Muscle layer of colon (tissue), 2 donors: ENCODE data around the gene DOP1A.

Experiments
- H3K27ac ChIP-seq: one replicate; pipeline ENCODE4 v1.7.0; 2013; ENCODE audit warnings: low read depth, mild to moderate bottlenecking, low read length, moderate library complexity
- H3K27me3 ChIP-seq, 2 donors: one replicate each; pipeline ENCODE4 v1.7.0; 2013; ENCODE audit warnings: low read length in 2 of 2, mild to moderate bottlenecking in 2 of 2; ENCODE audit not compliant: insufficient read depth in 2 of 2, control insufficient read depth in 1 of 2
- H3K36me3 ChIP-seq: one replicate; pipeline ENCODE4 v1.7.0; 2013; ENCODE audit warnings: mild to moderate bottlenecking, low read length; ENCODE audit not compliant: insufficient read depth
- H3K4me1 ChIP-seq: one replicate; pipeline ENCODE4 v1.7.0; 2013; ENCODE audit warnings: mild to moderate bottlenecking, low read length; ENCODE audit not compliant: insufficient read depth
- H3K4me3 ChIP-seq, 2 donors: one replicate each; pipeline ENCODE4 v1.7.0; 2013; ENCODE audit warnings: low read length in 2 of 2, low read depth in 1 of 2, mild to moderate bottlenecking in 1 of 2, moderate library complexity in 1 of 2
- H3K9ac ChIP-seq: one replicate; pipeline ENCODE4 v1.7.0; 2013; ENCODE audit warnings: low read length
- H3K9me3 ChIP-seq: one replicate; pipeline ENCODE4 v1.7.0; 2013; ENCODE audit warnings: mild to moderate bottlenecking, low read length
- donor health status: abdominal sarcoma.
- donor health status: Adenocarcinoma of cecum.

The DOP1A gene, protein sequence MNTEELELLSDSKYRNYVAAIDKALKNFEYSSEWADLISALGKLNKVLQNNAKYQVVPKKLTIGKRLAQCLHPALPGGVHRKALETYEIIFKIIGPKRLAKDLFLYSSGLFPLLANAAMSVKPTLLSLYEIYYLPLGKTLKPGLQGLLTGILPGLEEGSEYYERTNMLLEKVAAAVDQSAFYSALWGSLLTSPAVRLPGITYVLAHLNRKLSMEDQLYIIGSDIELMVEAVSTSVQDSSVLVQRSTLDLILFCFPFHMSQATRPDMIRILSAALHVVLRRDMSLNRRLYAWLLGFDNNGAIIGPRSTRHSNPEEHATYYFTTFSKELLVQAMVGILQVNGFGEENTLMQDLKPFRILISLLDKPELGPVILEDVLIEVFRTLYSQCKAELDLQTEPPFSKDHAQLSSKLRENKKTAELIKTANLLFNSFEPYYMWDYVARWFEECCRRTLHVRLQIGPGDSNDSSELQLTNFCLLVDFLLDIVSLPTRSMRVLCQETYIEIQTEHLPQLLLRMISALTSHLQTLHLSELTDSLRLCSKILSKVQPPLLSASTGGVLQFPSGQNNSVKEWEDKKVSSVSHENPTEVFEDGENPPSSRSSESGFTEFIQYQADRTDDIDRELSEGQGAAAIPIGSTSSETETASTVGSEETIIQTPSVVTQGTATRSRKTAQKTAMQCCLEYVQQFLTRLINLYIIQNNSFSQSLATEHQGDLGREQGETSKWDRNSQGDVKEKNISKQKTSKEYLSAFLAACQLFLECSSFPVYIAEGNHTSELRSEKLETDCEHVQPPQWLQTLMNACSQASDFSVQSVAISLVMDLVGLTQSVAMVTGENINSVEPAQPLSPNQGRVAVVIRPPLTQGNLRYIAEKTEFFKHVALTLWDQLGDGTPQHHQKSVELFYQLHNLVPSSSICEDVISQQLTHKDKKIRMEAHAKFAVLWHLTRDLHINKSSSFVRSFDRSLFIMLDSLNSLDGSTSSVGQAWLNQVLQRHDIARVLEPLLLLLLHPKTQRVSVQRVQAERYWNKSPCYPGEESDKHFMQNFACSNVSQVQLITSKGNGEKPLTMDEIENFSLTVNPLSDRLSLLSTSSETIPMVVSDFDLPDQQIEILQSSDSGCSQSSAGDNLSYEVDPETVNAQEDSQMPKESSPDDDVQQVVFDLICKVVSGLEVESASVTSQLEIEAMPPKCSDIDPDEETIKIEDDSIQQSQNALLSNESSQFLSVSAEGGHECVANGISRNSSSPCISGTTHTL (N-terminal part only)

GRCh38 chr6:83067448-83068439 is at the start of gene DOP1A:
Gene DOP1A, plus strand, starts transcription at chr6:83067671. Its CDS starts 29,307 bp downstream, at chr6:83096978.
- Histone ChIP-seq H3K36me3 (no peaks in the 10 kb centered on the region), H3K9me3 (no peaks in the 10 kb centered on the region), H3K27me3 (no peaks in the 10 kb centered on the region), H3K4me3 (peak within 1 kb of the TSS; percentile 79 to 90), H3K9ac (peak within 1 kb of the TSS; percentile 63), H3K4me1 (peaks cover 24% of the 10 kb centered on the region), H3K27ac (peak within 1 kb of the TSS; percentile 82)

- H3K27ac ChIP-seq: no peak overlapping the region
- H3K9ac ChIP-seq: no peak overlapping the region
- no peaks in the 10 kb centered on the region for H3K4me1 ChIP-seq
- no peaks in the 10 kb centered on the region for H3K9me3 ChIP-seq
- H3K27me3 ChIP-seq: no peaks in the 10 kb centered on the region
- peaks cover 3% of the 10 kb centered on the region for H3K36me3 ChIP-seq
- no peak overlapping the region for H3K4me3 ChIP-seq
Measured at GRCh38 chr6:83019741-83020140, 47.7 kb upstream of the DOP1A start.

DNA sequence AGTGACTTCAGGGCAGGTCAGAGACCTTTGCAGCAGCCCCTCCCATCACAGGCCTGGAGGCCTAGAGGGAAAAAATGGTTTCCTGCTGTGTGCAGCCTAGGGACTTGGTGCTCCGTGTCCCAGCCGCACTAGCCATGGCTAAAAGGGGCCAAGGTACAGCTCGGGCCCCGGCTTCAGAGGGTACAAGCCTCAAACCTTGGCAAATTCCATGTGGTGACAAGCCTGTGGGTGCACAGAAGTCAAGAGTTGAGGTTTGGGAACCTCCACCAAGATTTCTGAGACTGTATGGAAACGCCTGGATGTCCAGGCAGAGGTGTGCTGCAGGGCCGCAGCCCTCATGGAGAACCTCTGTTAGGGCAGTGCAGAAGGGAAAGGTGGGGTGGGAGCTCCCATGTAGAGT is 35.8 kb upstream of the DOP1A start:
- Histone ChIP-seq H3K4me3 (no peak overlapping the region), H3K4me1 (no peaks in the 10 kb centered on the region), H3K27ac (no peak overlapping the region), H3K9ac (no peak overlapping the region), H3K9me3 (no peaks in the 10 kb centered on the region), H3K36me3 (no peaks in the 10 kb centered on the region), H3K27me3 (no peaks in the 10 kb centered on the region)

DNA sequence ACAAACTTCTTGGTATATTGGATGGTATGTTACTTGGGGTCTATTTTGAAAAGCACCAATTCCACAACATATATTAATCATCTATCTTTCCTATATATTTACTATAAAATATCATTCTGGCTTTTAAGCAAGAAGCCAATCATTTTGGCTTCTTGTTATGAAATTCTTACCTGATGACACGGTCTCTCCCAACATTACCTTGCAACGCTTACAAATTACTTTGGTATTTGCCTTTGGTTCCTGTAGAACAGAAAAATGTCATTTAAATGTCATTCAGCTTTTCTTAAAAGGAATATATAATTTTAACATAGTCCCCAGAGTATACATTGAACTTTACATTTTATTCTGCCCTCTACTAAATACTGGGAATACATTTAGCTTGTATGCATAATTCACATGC is 29.2 kb upstream of the DOP1A start:
- Histone ChIP-seq H3K4me1 (no peaks in the 10 kb centered on the region), H3K9ac (no peak overlapping the region), H3K9me3 (no peaks in the 10 kb centered on the region), H3K36me3 (no peaks in the 10 kb centered on the region), H3K27ac (no peak overlapping the region), H3K27me3 (no peaks in the 10 kb centered on the region), H3K4me3 (no peak overlapping the region)

GRCh38 chr6:83042467-83043053 is 24.9 kb upstream of the DOP1A start:
- Histone ChIP-seq H3K4me3 (no peak overlapping the region), H3K4me1 (no peaks in the 10 kb centered on the region), H3K36me3 (no peaks in the 10 kb centered on the region), H3K27ac (no peak overlapping the region), H3K9me3 (no peaks in the 10 kb centered on the region), H3K9ac (no peak overlapping the region), H3K27me3 (no peaks in the 10 kb centered on the region)

DNA sequence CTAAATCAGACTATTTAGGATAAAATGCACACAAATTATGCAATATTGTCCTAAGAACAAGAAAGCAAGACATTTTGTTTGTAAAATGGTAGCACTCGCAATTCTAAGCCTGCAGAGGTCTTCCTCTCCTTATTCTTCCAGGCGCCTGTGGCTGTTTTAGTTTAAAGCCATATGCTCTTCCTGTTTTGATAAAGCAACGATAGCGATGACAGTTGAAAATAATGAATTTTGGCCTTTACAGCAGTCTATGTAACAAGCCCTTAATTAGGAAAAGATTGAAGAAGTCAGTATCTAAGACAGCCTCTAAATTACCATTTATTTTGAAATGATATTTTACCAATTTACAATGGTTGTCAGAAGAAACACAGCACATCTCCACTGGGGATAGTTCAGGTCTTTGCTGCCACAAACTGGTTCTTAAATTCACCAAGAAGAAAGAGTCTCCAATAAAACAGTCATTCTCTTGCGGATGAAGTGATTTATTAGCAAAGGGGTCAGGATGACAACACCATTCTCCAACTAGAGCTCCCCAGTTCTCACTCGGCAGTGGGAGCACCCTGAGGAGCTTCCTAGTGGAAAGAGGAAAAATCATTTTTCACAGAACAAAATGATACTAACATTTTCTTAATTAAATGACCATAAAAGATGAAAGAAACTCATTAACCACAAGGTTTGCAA is 23.2 kb upstream of the DOP1A start:
- no peaks in the 10 kb centered on the region for H3K27me3 ChIP-seq
- H3K36me3 ChIP-seq: no peaks in the 10 kb centered on the region
- H3K4me3 ChIP-seq: no peak overlapping the region
- no peak overlapping the region for H3K9ac ChIP-seq
- no peaks in the 10 kb centered on the region for H3K4me1 ChIP-seq
- H3K27ac ChIP-seq: no peak overlapping the region
- no peaks in the 10 kb centered on the region for H3K9me3 ChIP-seq

DNA sequence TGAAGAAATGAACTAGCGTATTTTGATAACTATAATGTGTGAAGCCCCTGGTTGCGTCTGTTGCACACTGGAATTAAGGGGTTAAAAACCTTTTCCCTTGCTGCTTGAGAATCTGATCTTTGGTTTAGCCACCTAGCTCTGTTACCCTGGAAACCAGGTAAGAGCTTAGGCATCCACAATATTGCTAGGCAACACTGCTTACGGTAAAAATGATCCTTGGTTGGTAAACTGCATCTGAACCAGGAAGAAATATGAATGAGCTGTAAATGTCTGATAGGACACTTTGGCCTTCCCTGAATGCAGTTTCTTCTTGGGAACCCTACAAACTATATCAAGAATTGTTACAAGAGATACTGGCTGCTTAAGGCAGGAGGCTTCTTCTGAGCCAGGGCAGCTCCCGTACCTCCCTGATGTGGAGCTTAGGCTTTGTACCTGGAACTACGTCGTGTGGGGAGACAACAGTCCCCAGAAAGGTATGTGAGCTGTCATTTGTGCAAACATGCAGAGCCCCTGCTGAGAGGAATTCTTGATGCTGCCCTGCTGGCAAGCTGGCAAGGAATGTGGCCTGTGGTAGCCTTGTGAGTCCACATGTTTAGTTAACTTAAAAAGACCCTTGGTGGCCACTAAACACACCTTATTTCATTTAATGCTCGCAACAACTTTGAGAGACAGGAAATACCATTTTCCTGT is 20.3 kb upstream of the DOP1A start:
- Histone ChIP-seq H3K9ac (no peak overlapping the region), H3K4me3 (no peak overlapping the region), H3K9me3 (no peaks in the 10 kb centered on the region), H3K4me1 (no peaks in the 10 kb centered on the region), H3K36me3 (no peaks in the 10 kb centered on the region), H3K27ac (no peak overlapping the region), H3K27me3 (no peaks in the 10 kb centered on the region)

GRCh38 chr6:83051377-83052172 is 15.9 kb upstream of the DOP1A start:
- Histone ChIP-seq H3K9ac (no peak overlapping the region), H3K27me3 (no peaks in the 10 kb centered on the region), H3K4me1 (no peaks in the 10 kb centered on the region), H3K27ac (no peak overlapping the region), H3K36me3 (no peaks in the 10 kb centered on the region), H3K9me3 (no peaks in the 10 kb centered on the region), H3K4me3 (no peak overlapping the region)

- Histone ChIP-seq H3K4me3 (no peak overlapping the region), H3K9me3 (no peaks in the 10 kb centered on the region), H3K27me3 (no peaks in the 10 kb centered on the region), H3K36me3 (no peaks in the 10 kb centered on the region), H3K4me1 (no peaks in the 10 kb centered on the region), H3K9ac (no peak overlapping the region), H3K27ac (no peak overlapping the region)
Measured at GRCh38 chr6:83053678-83054077, 13.8 kb upstream of the DOP1A start.
